ENCODE measurements around the gene PLPP4.

The PLPP4 gene

DNA sequence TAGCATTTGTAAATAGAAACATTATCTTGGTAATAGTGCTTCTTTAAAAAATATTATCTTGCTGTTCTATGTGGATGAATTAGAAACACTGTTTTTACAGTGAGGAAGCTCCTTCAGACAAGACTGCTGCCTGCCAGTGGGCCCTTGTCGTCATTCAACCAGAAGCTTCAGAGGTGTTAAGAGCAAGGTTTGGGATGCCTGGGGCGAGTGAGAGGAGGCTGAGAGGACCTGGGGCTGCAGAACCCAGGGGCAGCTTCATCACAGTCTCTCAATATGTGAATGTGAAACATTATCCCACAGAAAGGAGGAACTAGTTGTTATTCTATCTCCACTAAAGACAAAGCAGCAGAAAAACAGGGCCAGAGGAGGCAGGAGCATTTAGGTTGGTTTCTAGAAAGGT lies 8.1 kb downstream of the PLPP4 start (continued):
- TF ChIP-seq ZNF132 (tag by site-specific recombination; IDR thresholded peaks at IDR 0.05; ENCODE audit: borderline replicate concordance), result no peak
- TF ChIP-seq ZNF843 (tag by site-specific recombination; IDR thresholded peaks at IDR 0.05), result no peak
- no peak for TF ChIP-seq ZNF561 (tag by site-specific recombination; IDR thresholded peaks at IDR 0.05; ENCODE audit: borderline replicate concordance)
- TF ChIP-seq, protein P1, sequence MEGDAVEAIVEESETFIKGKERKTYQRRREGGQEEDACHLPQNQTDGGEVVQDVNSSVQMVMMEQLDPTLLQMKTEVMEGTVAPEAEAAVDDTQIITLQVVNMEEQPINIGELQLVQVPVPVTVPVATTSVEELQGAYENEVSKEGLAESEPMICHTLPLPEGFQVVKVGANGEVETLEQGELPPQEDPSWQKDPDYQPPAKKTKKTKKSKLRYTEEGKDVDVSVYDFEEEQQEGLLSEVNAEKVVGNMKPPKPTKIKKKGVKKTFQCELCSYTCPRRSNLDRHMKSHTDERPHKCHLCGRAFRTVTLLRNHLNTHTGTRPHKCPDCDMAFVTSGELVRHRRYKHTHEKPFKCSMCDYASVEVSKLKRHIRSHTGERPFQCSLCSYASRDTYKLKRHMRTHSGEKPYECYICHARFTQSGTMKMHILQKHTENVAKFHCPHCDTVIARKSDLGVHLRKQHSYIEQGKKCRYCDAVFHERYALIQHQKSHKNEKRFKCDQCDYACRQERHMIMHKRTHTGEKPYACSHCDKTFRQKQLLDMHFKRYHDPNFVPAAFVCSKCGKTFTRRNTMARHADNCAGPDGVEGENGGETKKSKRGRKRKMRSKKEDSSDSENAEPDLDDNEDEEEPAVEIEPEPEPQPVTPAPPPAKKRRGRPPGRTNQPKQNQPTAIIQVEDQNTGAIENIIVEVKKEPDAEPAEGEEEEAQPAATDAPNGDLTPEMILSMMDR (tag by site-specific recombination; IDR thresholded peaks at IDR 0.05), result no peak

DNA sequence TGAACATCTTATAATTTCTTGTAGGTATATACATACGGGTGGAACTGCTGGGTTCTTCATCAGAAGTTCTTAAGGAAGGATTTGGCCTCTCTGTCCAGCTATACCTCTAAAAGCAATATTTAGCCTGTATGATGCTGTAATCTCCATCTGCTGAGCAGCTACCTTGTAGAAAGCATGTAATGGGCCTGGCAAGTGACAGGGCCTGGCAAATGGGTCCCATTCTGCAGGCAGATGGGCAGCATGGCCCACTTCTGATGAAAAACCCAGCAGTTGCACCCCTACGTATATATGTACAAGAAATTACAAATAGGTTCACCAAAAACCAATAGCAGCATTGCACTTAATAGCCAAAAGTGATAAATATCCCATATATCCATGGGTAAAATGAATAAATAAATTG lies 9.0 kb downstream of the PLPP4 start:
- no peak for TF ChIP-seq SP2 (tag by site-specific recombination; IDR thresholded peaks at IDR 0.05)
- no peak for TF ChIP-seq ZBTB17 (tag by site-specific recombination; IDR thresholded peaks at IDR 0.05)
- no peak for TF ChIP-seq ZNF610 (tag by site-specific recombination; IDR thresholded peaks at IDR 0.05; ENCODE audit: borderline replicate concordance)
- TF ChIP-seq, protein P2, sequence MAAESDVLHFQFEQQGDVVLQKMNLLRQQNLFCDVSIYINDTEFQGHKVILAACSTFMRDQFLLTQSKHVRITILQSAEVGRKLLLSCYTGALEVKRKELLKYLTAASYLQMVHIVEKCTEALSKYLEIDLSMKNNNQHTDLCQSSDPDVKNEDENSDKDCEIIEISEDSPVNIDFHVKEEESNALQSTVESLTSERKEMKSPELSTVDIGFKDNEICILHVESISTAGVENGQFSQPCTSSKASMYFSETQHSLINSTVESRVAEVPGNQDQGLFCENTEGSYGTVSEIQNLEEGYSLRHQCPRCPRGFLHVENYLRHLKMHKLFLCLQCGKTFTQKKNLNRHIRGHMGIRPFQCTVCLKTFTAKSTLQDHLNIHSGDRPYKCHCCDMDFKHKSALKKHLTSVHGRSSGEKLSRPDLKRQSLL (tag by site-specific recombination; IDR thresholded peaks at IDR 0.05), result no peak
- TF ChIP-seq ZNF23 (tag by site-specific recombination; IDR thresholded peaks at IDR 0.05; ENCODE audit: borderline replicate concordance), result no peak
- TF ChIP-seq ZNF571 (tag by site-specific recombination; IDR thresholded peaks at IDR 0.05), result no peak
- TF ChIP-seq, protein P3, sequence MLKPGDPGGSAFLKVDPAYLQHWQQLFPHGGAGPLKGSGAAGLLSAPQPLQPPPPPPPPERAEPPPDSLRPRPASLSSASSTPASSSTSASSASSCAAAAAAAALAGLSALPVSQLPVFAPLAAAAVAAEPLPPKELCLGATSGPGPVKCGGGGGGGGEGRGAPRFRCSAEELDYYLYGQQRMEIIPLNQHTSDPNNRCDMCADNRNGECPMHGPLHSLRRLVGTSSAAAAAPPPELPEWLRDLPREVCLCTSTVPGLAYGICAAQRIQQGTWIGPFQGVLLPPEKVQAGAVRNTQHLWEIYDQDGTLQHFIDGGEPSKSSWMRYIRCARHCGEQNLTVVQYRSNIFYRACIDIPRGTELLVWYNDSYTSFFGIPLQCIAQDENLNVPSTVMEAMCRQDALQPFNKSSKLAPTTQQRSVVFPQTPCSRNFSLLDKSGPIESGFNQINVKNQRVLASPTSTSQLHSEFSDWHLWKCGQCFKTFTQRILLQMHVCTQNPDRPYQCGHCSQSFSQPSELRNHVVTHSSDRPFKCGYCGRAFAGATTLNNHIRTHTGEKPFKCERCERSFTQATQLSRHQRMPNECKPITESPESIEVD (tag by site-specific recombination; IDR thresholded peaks at IDR 0.05), result no peak
- TF ChIP-seq, protein P4, sequence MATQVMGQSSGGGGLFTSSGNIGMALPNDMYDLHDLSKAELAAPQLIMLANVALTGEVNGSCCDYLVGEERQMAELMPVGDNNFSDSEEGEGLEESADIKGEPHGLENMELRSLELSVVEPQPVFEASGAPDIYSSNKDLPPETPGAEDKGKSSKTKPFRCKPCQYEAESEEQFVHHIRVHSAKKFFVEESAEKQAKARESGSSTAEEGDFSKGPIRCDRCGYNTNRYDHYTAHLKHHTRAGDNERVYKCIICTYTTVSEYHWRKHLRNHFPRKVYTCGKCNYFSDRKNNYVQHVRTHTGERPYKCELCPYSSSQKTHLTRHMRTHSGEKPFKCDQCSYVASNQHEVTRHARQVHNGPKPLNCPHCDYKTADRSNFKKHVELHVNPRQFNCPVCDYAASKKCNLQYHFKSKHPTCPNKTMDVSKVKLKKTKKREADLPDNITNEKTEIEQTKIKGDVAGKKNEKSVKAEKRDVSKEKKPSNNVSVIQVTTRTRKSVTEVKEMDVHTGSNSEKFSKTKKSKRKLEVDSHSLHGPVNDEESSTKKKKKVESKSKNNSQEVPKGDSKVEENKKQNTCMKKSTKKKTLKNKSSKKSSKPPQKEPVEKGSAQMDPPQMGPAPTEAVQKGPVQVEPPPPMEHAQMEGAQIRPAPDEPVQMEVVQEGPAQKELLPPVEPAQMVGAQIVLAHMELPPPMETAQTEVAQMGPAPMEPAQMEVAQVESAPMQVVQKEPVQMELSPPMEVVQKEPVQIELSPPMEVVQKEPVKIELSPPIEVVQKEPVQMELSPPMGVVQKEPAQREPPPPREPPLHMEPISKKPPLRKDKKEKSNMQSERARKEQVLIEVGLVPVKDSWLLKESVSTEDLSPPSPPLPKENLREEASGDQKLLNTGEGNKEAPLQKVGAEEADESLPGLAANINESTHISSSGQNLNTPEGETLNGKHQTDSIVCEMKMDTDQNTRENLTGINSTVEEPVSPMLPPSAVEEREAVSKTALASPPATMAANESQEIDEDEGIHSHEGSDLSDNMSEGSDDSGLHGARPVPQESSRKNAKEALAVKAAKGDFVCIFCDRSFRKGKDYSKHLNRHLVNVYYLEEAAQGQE (tag by site-specific recombination; IDR thresholded peaks at IDR 0.05), result no peak
- no peak for TF ChIP-seq ZNF548 (tag by site-specific recombination; IDR thresholded peaks at IDR 0.05)
- TF ChIP-seq ZBTB21 (tag by site-specific recombination; IDR thresholded peaks at IDR 0.05), result no peak
- TF ChIP-seq IKZF3 (tag by site-specific recombination; IDR thresholded peaks at IDR 0.05), result no peak
- TF ChIP-seq, protein P5, sequence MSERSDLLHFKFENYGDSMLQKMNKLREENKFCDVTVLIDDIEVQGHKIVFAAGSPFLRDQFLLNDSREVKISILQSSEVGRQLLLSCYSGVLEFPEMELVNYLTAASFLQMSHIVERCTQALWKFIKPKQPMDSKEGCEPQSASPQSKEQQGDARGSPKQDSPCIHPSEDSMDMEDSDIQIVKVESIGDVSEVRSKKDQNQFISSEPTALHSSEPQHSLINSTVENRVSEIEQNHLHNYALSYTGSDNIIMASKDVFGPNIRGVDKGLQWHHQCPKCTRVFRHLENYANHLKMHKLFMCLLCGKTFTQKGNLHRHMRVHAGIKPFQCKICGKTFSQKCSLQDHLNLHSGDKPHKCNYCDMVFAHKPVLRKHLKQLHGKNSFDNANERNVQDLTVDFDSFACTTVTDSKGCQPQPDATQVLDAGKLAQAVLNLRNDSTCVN (tag by site-specific recombination; optimal IDR thresholded peaks at IDR 0.05), result no peak
- ChIA-PET POLR2A (no interaction called here), CTCF (interaction anchor here (0.6 kb wide), 1 partner anchor 1020 kb away, joined by 3 read pairs; no protein-coding TSS in a partner anchor)
- no peaks in the 10 kb centered on the region for H3K4me1 ChIP-seq (ENCODE audit: control insufficient read depth, insufficient read depth, low read length)
- no peak overlapping the region for H3K4me3 ChIP-seq (ENCODE audit: low read depth, low read length)
- H3K36me3 ChIP-seq (ENCODE audit: control insufficient read depth in 2 of 2, insufficient read depth in 1 of 2, low read length in 2 of 2), result no peaks in the 10 kb centered on the region
- no peaks in the 10 kb centered on the region for H3K9me3 ChIP-seq (ENCODE audit: control insufficient read depth, insufficient read depth, low read depth, low read length)
- no peak overlapping the region for H3K27ac ChIP-seq (ENCODE audit: extremely low read depth, low read depth, low read length)

All from HEK293 (cell line).